Retinal pigment epithelial cell (primary cell): ENCODE measurements around the gene RERE.

Experiments used
- DNase-seq: peaks from one replicate; pipeline ENCODE4 v3.0.0-alpha.2; 2010; ENCODE audit warnings: low read depth
- H3K4me3 ChIP-seq: 2 replicates; pipeline ENCODE4 v1.5.1; 2011; ENCODE audit warnings: mild to moderate bottlenecking, low read length, control low read depth, moderate library complexity
- CTCF ChIP-seq: conservative IDR thresholded peaks from 2 replicates; pipeline ENCODE4 v1.5.1; 2011; ENCODE audit warnings: low read depth, low read length, control low read depth, inconsistent platforms

RERE gene

GRCh38 chr1:8458607-8459006, 358.8 kb downstream of the RERE start:
- TF ChIP-seq CTCF = no peak
- no peak for DNase-seq
- no peak overlapping the region for H3K4me3 ChIP-seq

GRCh38 chr1:8457760-8458381, 359.6 kb downstream of the RERE start:
- no peak overlapping the region for H3K4me3 ChIP-seq
- no peak for TF ChIP-seq CTCF
- DNase-seq = no peak

GRCh38 chr1:8456991-8457390, 360.4 kb downstream of the RERE start:
- no peak overlapping the region for H3K4me3 ChIP-seq
- TF ChIP-seq CTCF = no peak
- DNase-seq = no peak

- no peak overlapping the region for H3K4me3 ChIP-seq
- no peak for TF ChIP-seq CTCF
- peak; percentile 47 for DNase-seq
Observed at GRCh38 chr1:8456308-8456912, 361.0 kb downstream of the RERE start.

- TF ChIP-seq CTCF = no peak
- no peak for DNase-seq
- H3K4me3 ChIP-seq = no peak overlapping the region
Observed at GRCh38 chr1:8455700-8456307, 361.6 kb downstream of the RERE start.

GRCh38 chr1:8450312-8450711, 367.1 kb downstream of the RERE start:
- no peak for TF ChIP-seq CTCF
- DNase-seq = no peak

More at GRCh38 chr1:8450312-8450711, 367.1 kb downstream of the RERE start:
- H3K4me3 ChIP-seq = no peak overlapping the region
